ENCODE measurements around the gene KRTAP20-4. TPM values are rescaled to one million over a fixed set of nuclear protein-coding genes. Genes with fewer than 3 reads are reported as not detected.

The KRTAP20-4 gene
- not detected for total RNA-seq
- polyA plus RNA-seq: not detected

DNA sequence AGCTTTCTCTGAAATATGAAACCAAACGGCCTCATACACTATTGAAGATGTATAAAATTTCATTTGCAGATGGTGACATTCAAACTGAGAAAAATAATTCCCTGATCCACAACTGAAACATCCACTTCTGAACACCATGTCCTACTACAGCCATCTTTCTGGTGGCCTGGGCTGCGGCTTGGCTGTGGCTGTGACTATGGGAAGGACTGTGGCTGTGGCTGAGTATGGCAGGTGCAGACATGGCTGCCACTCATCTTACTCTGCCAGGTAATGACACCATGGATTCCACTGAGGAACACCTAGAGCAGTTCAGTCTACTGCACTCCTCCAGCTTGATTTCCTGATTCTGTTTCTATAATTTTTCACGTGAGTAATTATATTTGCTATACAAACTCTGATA, at the start of gene KRTAP20-4:
KRTAP20-4 (plus strand) TSS at position 106 of the 400 bp plus-strand sequence.
- H3K4me3 ChIP-seq: no peak within 1 kb of the TSS
- H3K9me3 ChIP-seq: no peaks in the 10 kb centered on the region
- intact Hi-C loops (cut with DNase I): no loop called here
- no peaks in the 10 kb centered on the region for H3K36me3 ChIP-seq
- no peak within 1 kb of the TSS for H3K27ac ChIP-seq
- no peaks in the 10 kb centered on the region for H3K27me3 ChIP-seq
- no peak for DNase-seq
- 81 to 89% methylated on average over 3 of the region's 3 CpGs for WGBS, 2 donors
- H3K4me1 ChIP-seq: no peaks in the 10 kb centered on the region
- TF ChIP-seq, protein P1, sequence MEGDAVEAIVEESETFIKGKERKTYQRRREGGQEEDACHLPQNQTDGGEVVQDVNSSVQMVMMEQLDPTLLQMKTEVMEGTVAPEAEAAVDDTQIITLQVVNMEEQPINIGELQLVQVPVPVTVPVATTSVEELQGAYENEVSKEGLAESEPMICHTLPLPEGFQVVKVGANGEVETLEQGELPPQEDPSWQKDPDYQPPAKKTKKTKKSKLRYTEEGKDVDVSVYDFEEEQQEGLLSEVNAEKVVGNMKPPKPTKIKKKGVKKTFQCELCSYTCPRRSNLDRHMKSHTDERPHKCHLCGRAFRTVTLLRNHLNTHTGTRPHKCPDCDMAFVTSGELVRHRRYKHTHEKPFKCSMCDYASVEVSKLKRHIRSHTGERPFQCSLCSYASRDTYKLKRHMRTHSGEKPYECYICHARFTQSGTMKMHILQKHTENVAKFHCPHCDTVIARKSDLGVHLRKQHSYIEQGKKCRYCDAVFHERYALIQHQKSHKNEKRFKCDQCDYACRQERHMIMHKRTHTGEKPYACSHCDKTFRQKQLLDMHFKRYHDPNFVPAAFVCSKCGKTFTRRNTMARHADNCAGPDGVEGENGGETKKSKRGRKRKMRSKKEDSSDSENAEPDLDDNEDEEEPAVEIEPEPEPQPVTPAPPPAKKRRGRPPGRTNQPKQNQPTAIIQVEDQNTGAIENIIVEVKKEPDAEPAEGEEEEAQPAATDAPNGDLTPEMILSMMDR (IDR thresholded peaks at IDR 0.05): no peak
- TF ChIP-seq POLR2A (IDR thresholded peaks at IDR 0.05) (no peak), EP300 (IDR thresholded peaks at IDR 0.05) (no peak), POLR2AphosphoS5 (IDR thresholded peaks at IDR 0.05) (no peak)

DNA sequence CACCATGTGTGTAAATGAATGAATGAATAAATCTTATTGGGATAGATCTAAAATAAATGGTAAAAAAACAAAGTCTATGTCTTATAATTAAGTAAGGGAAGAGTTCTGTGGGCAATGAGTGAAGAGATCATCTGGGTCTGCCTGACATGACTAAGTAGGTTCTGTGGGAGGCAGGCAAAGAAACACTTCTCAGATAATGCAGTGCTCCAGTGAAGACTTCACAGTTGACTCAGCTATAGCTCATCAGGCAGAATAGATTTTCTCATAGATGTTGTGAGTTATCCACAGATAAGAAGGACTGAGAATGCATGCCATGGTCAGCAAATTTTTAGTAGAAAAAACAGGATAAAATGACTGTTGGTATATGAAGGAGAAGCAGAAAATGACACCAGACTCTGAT, 42.7 kb upstream of the KRTAP20-4 start:
- Histone ChIP-seq H3K27me3 (no peaks in the 10 kb centered on the region), H3K4me3 (no peak overlapping the region), H3K27ac (no peak overlapping the region), H3K9me3 (no peaks in the 10 kb centered on the region), H3K4me1 (no peaks in the 10 kb centered on the region), H3K36me3 (no peaks in the 10 kb centered on the region)
- no peak for TF ChIP-seq POLR2A (IDR thresholded peaks at IDR 0.05)
- TF ChIP-seq, protein P1 (IDR thresholded peaks at IDR 0.05): no peak
- TF ChIP-seq EP300 (IDR thresholded peaks at IDR 0.05): no peak
- no peak for TF ChIP-seq POLR2AphosphoS5 (IDR thresholded peaks at IDR 0.05)
- intact Hi-C loops (cut with DNase I): no loop called here
- DNase-seq: no peak

DNA sequence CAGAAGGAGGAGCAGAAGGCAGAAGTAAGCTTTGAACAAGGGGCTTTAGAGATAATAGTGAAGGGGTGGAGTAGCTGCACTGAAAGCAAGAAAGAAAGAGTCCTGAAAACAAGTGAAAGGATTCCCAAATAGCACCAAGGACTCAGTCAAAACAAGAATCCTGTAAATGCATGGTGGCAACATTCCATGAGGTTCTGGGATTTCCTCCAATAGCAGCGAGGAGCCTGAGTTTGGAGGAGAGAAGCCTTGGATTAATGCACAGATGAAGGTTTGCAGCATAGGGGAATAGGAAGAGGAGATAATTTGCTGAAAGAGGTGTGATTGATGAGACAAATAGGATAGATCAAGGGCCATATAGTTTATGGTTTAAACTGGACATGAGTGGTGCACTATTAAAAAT, 41.1 kb upstream of the KRTAP20-4 start:
- no peaks in the 10 kb centered on the region for H3K36me3 ChIP-seq
- no peaks in the 10 kb centered on the region for H3K27me3 ChIP-seq
- no peaks in the 10 kb centered on the region for H3K9me3 ChIP-seq
- TF ChIP-seq POLR2A (IDR thresholded peaks at IDR 0.05): no peak
- TF ChIP-seq POLR2AphosphoS5 (IDR thresholded peaks at IDR 0.05): no peak
- TF ChIP-seq, protein P1 (IDR thresholded peaks at IDR 0.05): no peak
- TF ChIP-seq EP300 (IDR thresholded peaks at IDR 0.05): no peak
- no peak overlapping the region for H3K27ac ChIP-seq
- WGBS, 2 donors: 64% methylated on average over 1 of the region's 1 CpG
- H3K4me3 ChIP-seq: no peak overlapping the region
- DNase-seq: no peak
- no peaks in the 10 kb centered on the region for H3K4me1 ChIP-seq
- intact Hi-C loops (cut with DNase I): no loop called here

DNA sequence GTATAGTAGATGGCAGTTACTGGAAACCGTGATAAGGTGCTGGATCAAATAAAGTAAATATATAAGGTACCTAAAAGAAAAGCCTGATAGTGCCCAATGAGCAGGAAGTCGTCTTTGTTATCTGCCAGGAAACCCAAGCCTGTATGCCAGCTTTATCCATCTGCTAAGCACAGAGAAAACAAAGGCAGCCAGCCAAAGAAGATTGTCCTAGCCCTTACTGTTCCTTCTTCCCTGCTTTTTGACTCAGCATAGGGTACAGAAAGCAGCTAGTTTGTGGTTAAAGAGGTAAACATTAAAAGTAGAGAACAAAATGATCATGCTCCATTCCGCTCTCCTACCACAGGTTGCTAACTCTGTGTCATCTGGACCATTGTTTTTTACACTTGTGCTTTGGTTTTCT, 40.3 kb upstream of the KRTAP20-4 start:
- H3K4me1 ChIP-seq: no peaks in the 10 kb centered on the region

GRCh38 chr21:30582870-30583269, 37.6 kb upstream of the KRTAP20-4 start:
- WGBS, 2 donors: 80 to 81% methylated on average over 1 of the region's 1 CpG
- Histone ChIP-seq H3K27me3 (no peaks in the 10 kb centered on the region), H3K36me3 (no peaks in the 10 kb centered on the region), H3K4me3 (no peak overlapping the region), H3K27ac (no peak overlapping the region), H3K4me1 (no peaks in the 10 kb centered on the region), H3K9me3 (no peaks in the 10 kb centered on the region)
- no peak for DNase-seq
- intact Hi-C loops (cut with DNase I): no loop called here
- TF ChIP-seq EP300 (IDR thresholded peaks at IDR 0.05): no peak
- TF ChIP-seq, protein P1 (IDR thresholded peaks at IDR 0.05): no peak

More for the DNA sequence above, 40.3 kb upstream of the KRTAP20-4 start:
- intact Hi-C loops (cut with DNase I): no loop called here
- no peak for DNase-seq
- Histone ChIP-seq H3K9me3 (no peaks in the 10 kb centered on the region), H3K4me3 (no peak overlapping the region), H3K27me3 (no peaks in the 10 kb centered on the region), H3K27ac (no peak overlapping the region), H3K36me3 (no peaks in the 10 kb centered on the region)
- 58 to 62% methylated on average over 3 of the region's 3 CpGs for WGBS, 2 donors
- no peak for TF ChIP-seq POLR2A (IDR thresholded peaks at IDR 0.05)
- TF ChIP-seq POLR2AphosphoS5 (IDR thresholded peaks at IDR 0.05): no peak
- no peak for TF ChIP-seq EP300 (IDR thresholded peaks at IDR 0.05)
- TF ChIP-seq, protein P1 (IDR thresholded peaks at IDR 0.05): no peak
